Endothelial cell of umbilical vein (primary cell): Measurements from ENCODE around the gene ACADVL. TPM values are rescaled to one million over a fixed set of nuclear protein-coding genes. Genes with fewer than 3 reads are reported as not detected.

Experiments used
- BruUV-seq: library from RNA; stranded (reverse); fragments of 400-500 nt; replicated peaks from 2 replicates; lab custom pipeline; 2021; lab: Mats Ljungman, UMichigan
- CTCF ChIA-PET: fragments of 300-600, 350-600 bp; sonication (Branson Sonifier 250); formaldehyde crosslinking; loops from one replicate; lab custom pipeline; 2021; ENCODE audit warnings: antibody characterized with exemption, inconsistent platforms; lab: Charles Lee
- POLR2A ChIA-PET: fragments of 300-600, 350-600 bp; sonication (Branson Sonifier 250); formaldehyde crosslinking; loops from one replicate; lab custom pipeline; 2021; ENCODE audit warnings: antibody characterized with exemption, inconsistent platforms; lab: Charles Lee
- DNase-seq: peaks from one replicate; pipeline ENCODE4 v3.0.0-alpha.2; 2011; ENCODE audit warnings: low read depth, low spot score
- FAIRE-seq: peaks from 2 replicates; lab custom pipeline; 2011; peaks lifted over from hg19 to GRCh38; lab: Jason Lieb, UNC
- H2AFZ ChIP-seq: 2 replicates; pipeline ENCODE4 v1.6.0; 2012; ENCODE audit warnings: low read depth, low read length, control low read depth, inconsistent platforms
- H3K27ac ChIP-seq: 2 replicates; pipeline ENCODE4 v1.5.1; 2011; ENCODE audit warnings: low read depth, mild to moderate bottlenecking, control low read depth, low read length, moderate library complexity; ENCODE audit not compliant: insufficient read depth
- H3K27me3 ChIP-seq, 2 experiments: 2 replicates each; pipeline versions ENCODE4 v1.6.0 to v1.6.1; 2011; ENCODE audit warnings: low read length in 2 of 2, mixed read lengths in 1 of 2; ENCODE audit not compliant: control insufficient read depth in 2 of 2, insufficient read depth in 2 of 2
- H3K36me3 ChIP-seq, 2 experiments: 2 replicates in 1 of 2; 3 replicates in 1 of 2; pipeline ENCODE4 v1.5.1; 2011; ENCODE audit warnings: low read length in 2 of 2, mild to moderate bottlenecking in 1 of 2, moderate library complexity in 1 of 2; ENCODE audit not compliant: control insufficient read depth in 2 of 2, insufficient read depth in 2 of 2; ENCODE audit errors: extremely low read depth in 1 of 2
- H3K4me1 ChIP-seq: 3 replicates; pipeline ENCODE4 v1.5.1; 2011; ENCODE audit warnings: mild to moderate bottlenecking, low read length; ENCODE audit not compliant: control insufficient read depth, insufficient read depth; ENCODE audit errors: extremely low read depth
- H3K4me2 ChIP-seq: 2 replicates; pipeline ENCODE4 v1.6.1; 2011; ENCODE audit warnings: low read length, control low read depth, mixed read lengths; ENCODE audit not compliant: insufficient read depth
- H3K4me3 ChIP-seq, 3 experiments: fragments of 200-600 bp in 1 of 3; sonication (generic), shearing (Covaris generic) in 1 of 3; replicated peaks in 1 of 3; 2 replicates each; pipeline ENCODE4 v1.5.1; 2011 to 2016; ENCODE audit warnings: control low read depth in 3 of 3, low read length in 3 of 3, mild to moderate bottlenecking in 2 of 3, inconsistent platforms in 1 of 3, low read depth in 1 of 3, moderate library complexity in 1 of 3; ENCODE audit not compliant: insufficient read depth in 1 of 3
- H3K79me2 ChIP-seq: 2 replicates; pipeline ENCODE4 v1.6.0; 2012; ENCODE audit warnings: low read length, inconsistent platforms; ENCODE audit not compliant: control insufficient read depth, insufficient read depth
- H3K9ac ChIP-seq: replicated peaks from 2 replicates; pipeline ENCODE3; 2011; ENCODE audit warnings: low read length, control low read depth; ENCODE audit not compliant: insufficient read depth; ENCODE audit errors: extremely low read depth
- H3K9me1 ChIP-seq: replicated peaks from 3 replicates; pipeline ENCODE4 v1.6.0; 2011; ENCODE audit warnings: mild to moderate bottlenecking, low read length; ENCODE audit not compliant: control insufficient read depth, insufficient read depth; ENCODE audit errors: extremely low read depth
- H3K9me3 ChIP-seq: replicated peaks from 2 replicates; pipeline ENCODE4 v1.5.1; 2012; ENCODE audit warnings: low read length, inconsistent platforms; ENCODE audit not compliant: control insufficient read depth, insufficient read depth
- H4K20me1 ChIP-seq: replicated peaks from 2 replicates; pipeline ENCODE3; 2011; ENCODE audit warnings: mild to moderate bottlenecking, low read length; ENCODE audit not compliant: control insufficient read depth, insufficient read depth; ENCODE audit errors: extremely low read depth
- EZH2 ChIP-seq: IDR thresholded peaks from 2 replicates; pipeline ENCODE4 v1.6.1; 2012; ENCODE audit warnings: borderline replicate concordance, low read depth, mild to moderate bottlenecking, moderate library complexity, low read length, inconsistent platforms; ENCODE audit not compliant: severe bottlenecking
- FOS ChIP-seq: IDR thresholded peaks from 2 replicates; pipeline ENCODE4 v1.6.1; 2011; ENCODE audit warnings: mild to moderate bottlenecking, low read length, moderate library complexity, borderline replicate concordance; ENCODE audit not compliant: insufficient read depth
- GATA2 ChIP-seq: IDR thresholded peaks from 2 replicates; pipeline ENCODE4 v1.7.0; 2011; ENCODE audit warnings: low read depth, mild to moderate bottlenecking, moderate library complexity, mixed read lengths, low read length; ENCODE audit not compliant: insufficient read length, insufficient read depth
- JUN ChIP-seq: IDR thresholded peaks from 2 replicates; pipeline ENCODE4 v1.6.1; 2011; ENCODE audit warnings: borderline replicate concordance, low read depth; ENCODE audit not compliant: insufficient read length, insufficient read depth
- MAX ChIP-seq: IDR thresholded peaks from 2 replicates; pipeline ENCODE4 v1.6.1; 2011; ENCODE audit not compliant: insufficient read depth, insufficient read length
- MYC ChIP-seq: IDR thresholded peaks from one replicate; pipeline ENCODE4 v1.6.1; 2011; ENCODE audit warnings: mild to moderate bottlenecking, low read depth, low read length
- POLR2A ChIP-seq: IDR thresholded peaks from 2 replicates; pipeline ENCODE4 v1.6.1; 2012; ENCODE audit warnings: low read depth, mild to moderate bottlenecking, control low read depth, low read length
- POLR2AphosphoS5 ChIP-seq: IDR thresholded peaks from 2 replicates; pipeline ENCODE4 v1.6.1; 2012; ENCODE audit warnings: low read depth, mild to moderate bottlenecking, control low read depth, low read length, moderate library complexity; ENCODE audit not compliant: insufficient read depth
- dilution Hi-C: fragments of 300-500 bp; cut with MboI; formaldehyde crosslinking; loops from one replicate; pipeline ENCODE4 v1.15.0; 2019; ENCODE audit warnings: low sequenced_read_pairs; ENCODE audit not compliant: extremely low pct_ligation_motif_present
- intact Hi-C: fragments of 100-400 bp; cut with micrococcal nuclease; formaldehyde crosslinking; loops from one replicate; pipeline ENCODE4 v1.10.0; 2022
- polyA plus RNA-seq, 4 experiments: library from polyadenylated mRNA; depleted of rRNA in 3 of 4; stranded (reverse) in 3 of 4; unstranded in 1 of 4; fragments of >200 nt; gene quantifications; 2 replicates each; pipeline versions ENCODE4 v1.2.1 to v1.2.3, GENCODE V29; 2011 to 2012; ENCODE audit warnings: missing spikeins in 1 of 4
- total RNA-seq: library from RNA; stranded (reverse); gene quantifications from 2 replicates; pipeline ENCODE4 v1.2.3, GENCODE V29; 2021

Gene ACADVL
- total and polyA plus RNA-seq, 2 donors (not counting 3 experiments of a cell fraction or from before 2014, with no cell fraction given) = 308 to 376 TPM

- H3K79me2 ChIP-seq = peaks cover 2% of the 10 kb centered on the region
- TF ChIP-seq EZH2 (no peak), POLR2A (peak; percentile 6), FOS (no peak), JUN (no peak), POLR2AphosphoS5 (peak; percentile 2), MAX (no peak), MYC (no peak), GATA2 (no peak)
- peak; percentile 50 for FAIRE-seq
- no peak overlapping the region for H2AFZ ChIP-seq
- peaks cover 21 to 33% of the 10 kb centered on the region in 2 experiments for H3K36me3 ChIP-seq
- H3K27me3 ChIP-seq = no peaks in the 10 kb centered on the region
- H4K20me1 ChIP-seq = no peaks in the 10 kb centered on the region
- CTCF ChIA-PET = interaction anchor here (1.9 to 4.5 kb wide), 5 partner anchors 16 to 177 kb away, joined by 5 to 94 read pairs (median 28); partner anchors contain the start of genes GABARAP and PHF23
- H3K9me3 ChIP-seq = no peaks in the 10 kb centered on the region
- H3K4me1 ChIP-seq = peaks cover 11% of the 10 kb centered on the region
- POLR2A ChIA-PET = no interaction called here
- H3K9me1 ChIP-seq = no peaks in the 10 kb centered on the region
- H3K9ac ChIP-seq = no peak overlapping the region
- H3K4me3 ChIP-seq = no peak overlapping the region
- intact Hi-C loops = no loop called here
- BruUV-seq = no TSS peak
- dilution Hi-C loops = no loop called here
- H3K4me2 ChIP-seq = no peak overlapping the region
- no peak for DNase-seq
- H3K27ac ChIP-seq = no peak overlapping the region
Measured at GRCh38 chr17:7222093-7222971, 2.6 kb downstream of the ACADVL start.
